ENCODE data around the gene FSIP1.

FSIP1 gene

GRCh38 chr15:39684233-39684632, 98.4 kb downstream of the FSIP1 start:
- DNase-seq (ENCODE audit: low read depth): no peak

DNA sequence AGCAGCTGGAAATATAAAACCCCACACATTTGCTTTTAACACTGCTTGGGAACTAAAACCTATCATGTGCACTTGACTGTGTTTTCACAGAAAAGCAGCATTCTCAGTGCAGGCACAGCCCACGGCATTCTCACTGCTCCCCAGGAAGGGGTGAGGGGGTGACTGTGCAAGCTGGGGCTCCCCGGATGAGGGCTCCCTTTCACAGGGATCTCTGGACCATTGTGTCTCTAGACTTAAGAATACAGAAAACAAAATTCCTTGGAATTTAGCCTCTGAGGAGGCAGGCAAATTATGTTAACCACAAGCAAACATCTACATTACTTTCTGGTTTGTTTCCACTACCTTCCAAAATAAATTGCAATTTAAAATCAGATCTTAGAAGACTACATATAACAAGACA, 100.3 kb downstream of the FSIP1 start:
- DNase-seq (ENCODE audit: low read depth): no peak

DNA sequence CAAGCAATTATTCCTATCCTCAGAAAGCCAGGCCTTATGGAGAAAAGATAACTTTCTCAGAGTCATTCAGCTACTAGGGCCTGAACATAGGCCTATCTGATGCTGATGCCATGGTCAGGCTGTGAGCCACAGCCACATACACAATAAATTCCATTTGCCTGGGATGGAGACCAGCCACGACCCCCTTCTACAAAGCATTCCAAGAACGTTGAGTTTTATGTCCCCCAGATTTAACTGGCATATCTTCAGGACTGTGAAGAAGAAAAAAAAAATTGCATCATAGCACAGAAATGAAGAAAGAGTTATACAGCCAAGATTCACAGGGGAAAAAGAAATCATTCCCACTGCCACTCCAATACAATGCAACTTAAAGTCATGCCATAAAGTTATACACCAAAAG, 101.8 kb downstream of the FSIP1 start:
- no peak for DNase-seq (ENCODE audit: low read depth)

DNA sequence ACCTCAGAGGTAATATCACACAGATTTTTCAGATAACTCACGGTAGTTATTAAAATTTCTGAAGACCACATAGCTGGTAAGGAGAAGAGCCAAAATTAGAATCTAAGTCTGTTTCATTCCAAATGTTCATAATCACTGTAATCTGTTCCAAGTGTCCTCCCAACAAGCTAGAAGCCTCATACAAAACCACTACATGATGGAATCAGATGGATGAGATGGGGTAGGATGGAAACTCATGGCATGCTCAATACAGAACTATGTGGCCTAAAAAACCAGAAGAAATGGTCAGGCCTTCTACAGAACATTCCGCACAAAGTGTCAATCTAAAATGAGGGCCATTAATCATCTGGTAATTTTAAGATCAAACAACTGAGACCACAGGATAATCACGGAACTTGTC, 110.0 kb downstream of the FSIP1 start:
- DNase-seq (ENCODE audit: low read depth): no peak

GRCh38 chr15:39672184-39672583, 110.5 kb downstream of the FSIP1 start:
- no peak for DNase-seq (ENCODE audit: low read depth)

- no peak for DNase-seq (ENCODE audit: low read depth)
These were observed 112.0 kb downstream of the FSIP1 start for GRCh38 chr15:39670687-39671086.

DNA sequence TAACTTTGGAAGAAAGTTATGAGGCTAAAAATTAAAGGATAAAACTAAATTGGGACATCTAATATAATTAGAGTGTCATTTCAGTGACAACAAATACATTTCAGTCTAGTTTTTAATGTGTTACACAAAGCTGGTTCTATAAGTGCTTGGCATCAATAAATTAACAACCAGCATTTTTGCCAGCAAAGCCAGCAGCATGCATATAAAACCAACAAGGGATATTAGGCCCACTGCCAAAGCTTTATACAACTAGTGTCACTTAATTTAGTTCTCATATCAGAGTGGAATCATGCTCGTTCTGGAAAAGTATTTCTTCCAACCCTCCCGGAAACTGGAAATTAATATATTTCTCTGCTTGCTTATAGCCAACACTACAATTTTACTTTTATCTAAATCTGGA, 113.0 kb downstream of the FSIP1 start:
- no peak for DNase-seq (ENCODE audit: low read depth)

- no peak for DNase-seq (ENCODE audit: low read depth)
These were observed 113.4 kb downstream of the FSIP1 start for GRCh38 chr15:39669241-39669640.

DNA sequence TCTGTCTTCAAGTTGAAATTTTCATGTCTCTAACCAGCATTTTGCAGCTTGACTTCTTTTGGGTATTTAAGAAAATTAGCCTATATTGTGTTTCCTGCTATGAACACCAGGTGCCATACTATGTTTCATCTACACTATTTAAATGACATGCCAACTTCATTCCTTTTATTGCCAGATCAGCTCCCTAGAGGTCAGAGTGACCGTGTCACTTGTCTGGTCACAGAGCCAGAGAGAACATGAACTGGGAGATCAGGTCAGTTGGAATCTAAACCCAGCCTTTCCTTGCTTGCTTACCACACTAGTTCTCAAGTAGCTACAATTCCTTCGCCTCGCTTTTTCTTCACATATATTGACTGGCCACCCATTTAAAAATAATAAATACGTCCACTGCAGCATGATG, 114.2 kb downstream of the FSIP1 start:
- no peak for DNase-seq (ENCODE audit: low read depth)

- DNase-seq (ENCODE audit: low read depth): no peak
These were observed 115.1 kb downstream of the FSIP1 start for GRCh38 chr15:39667382-39668127.

- DNase-seq (ENCODE audit: low read depth): no peak
These were observed 116.0 kb downstream of the FSIP1 start for GRCh38 chr15:39666677-39667076.

GRCh38 chr15:39665629-39666250, 116.9 kb downstream of the FSIP1 start:
- DNase-seq (ENCODE audit: low read depth): no peak

GRCh38 chr15:39663704-39664250, 118.9 kb downstream of the FSIP1 start:
- no peak for DNase-seq (ENCODE audit: low read depth)

GRCh38 chr15:39661776-39662175, 120.9 kb downstream of the FSIP1 start:
- no peak for DNase-seq (ENCODE audit: low read depth)

DNA sequence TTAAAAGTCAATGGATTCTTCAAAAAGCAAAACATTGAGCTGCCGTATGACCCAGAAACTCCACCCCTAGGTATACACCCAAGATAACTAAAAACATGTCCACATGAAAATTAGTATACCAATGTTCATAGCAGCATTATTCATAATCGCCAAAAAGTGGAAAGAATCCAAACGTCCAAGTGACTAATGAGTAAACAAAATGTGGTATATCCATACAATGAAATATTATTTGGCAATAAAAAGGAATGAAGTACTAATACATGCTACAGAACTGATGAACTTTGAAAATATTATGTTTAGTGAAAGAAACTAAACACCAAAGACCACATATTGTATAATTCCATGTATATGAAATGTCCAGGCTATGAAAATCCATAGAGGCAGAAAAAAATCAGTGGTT, 123.9 kb downstream of the FSIP1 start:
- no peak for DNase-seq (ENCODE audit: low read depth)

- no peak for DNase-seq (ENCODE audit: low read depth)
These were observed 125.0 kb downstream of the FSIP1 start for GRCh38 chr15:39657668-39658067.

GRCh38 chr15:39657181-39657580, 125.5 kb downstream of the FSIP1 start:
- no peak for DNase-seq (ENCODE audit: low read depth)

GRCh38 chr15:39654304-39654703, 128.3 kb downstream of the FSIP1 start:
- DNase-seq (ENCODE audit: low read depth): no peak

GRCh38 chr15:39651881-39652280, 130.8 kb downstream of the FSIP1 start:
- DNase-seq (ENCODE audit: low read depth): no peak

GRCh38 chr15:39651295-39651694, 131.3 kb downstream of the FSIP1 start:
- DNase-seq (ENCODE audit: low read depth): no peak

- no peak for DNase-seq (ENCODE audit: low read depth)
These were observed 132.9 kb downstream of the FSIP1 start for GRCh38 chr15:39649757-39650156.

DNA sequence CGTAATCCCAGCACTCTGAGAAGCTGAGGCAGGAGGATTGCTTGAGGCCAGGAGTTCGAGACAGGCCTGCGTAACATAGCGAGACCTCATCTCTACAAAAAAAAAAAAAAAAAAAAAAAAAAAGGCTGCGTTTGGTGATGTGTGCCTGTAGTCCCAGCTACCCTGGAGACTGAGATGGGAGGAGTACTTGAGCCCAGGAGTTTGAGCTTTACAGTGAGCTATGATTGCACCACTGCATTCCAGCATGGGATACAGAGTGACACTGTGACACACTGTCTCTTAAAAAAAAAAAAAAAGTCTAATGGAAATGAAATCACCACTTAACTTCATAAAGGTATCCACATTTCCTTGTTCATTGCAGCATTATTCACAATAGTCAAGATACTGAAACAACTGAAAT, 136.2 kb downstream of the FSIP1 start:
- no peak for DNase-seq (ENCODE audit: low read depth)

DNA sequence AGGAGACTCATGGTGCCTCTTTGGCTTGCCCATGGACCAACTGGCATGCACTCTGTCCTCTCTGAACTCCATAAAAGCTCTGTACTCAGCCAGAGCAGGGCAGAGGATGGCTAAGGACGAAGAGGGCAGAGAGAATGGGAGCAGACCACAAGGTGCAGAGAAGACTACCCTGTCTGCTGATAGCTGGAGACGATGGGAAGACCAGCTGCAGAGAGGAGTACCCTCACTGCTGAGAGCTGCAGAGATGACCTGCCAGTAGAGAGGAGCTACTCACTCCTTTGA, 136.7 kb downstream of the FSIP1 start:
- DNase-seq (ENCODE audit: low read depth): no peak
